HG02623 (cell line): ENCODE results near the gene GDPD3.

Source experiments
- ATAC-seq: cut with Tn5 transposase; IDR thresholded peaks from one replicate; pipeline ENCODE4 v1.9.1; 2021; ENCODE audit warnings: moderate library complexity; ENCODE audit not compliant: unreplicated experiment

Gene GDPD3

GRCh38 chr16:30082545-30083090, 30.7 kb downstream of the GDPD3 start:
- ATAC-seq = no peak

- ATAC-seq = no peak
Observed at GRCh38 chr16:30079480-30079879, 33.9 kb downstream of the GDPD3 start.

GRCh38 chr16:30078744-30079143, 34.6 kb downstream of the GDPD3 start:
- ATAC-seq = no peak

GRCh38 chr16:30077656-30078055, 35.7 kb downstream of the GDPD3 start:
- no peak for ATAC-seq

GRCh38 chr16:30076276-30076791, 37.0 kb downstream of the GDPD3 start:
- ATAC-seq = no peak

GRCh38 chr16:30075503-30076275, 37.6 kb downstream of the GDPD3 start, which contains the start of gene PPP4C:
TSS of gene PPP4C (plus strand) at chr16:30075994. CDS start at chr16:30076378, 384 bp downstream.
- peak; percentile 59 for ATAC-seq

GRCh38 chr16:30070490-30070889, 42.8 kb downstream of the GDPD3 start:
- ATAC-seq = no peak

GRCh38 chr16:30069611-30070462, 43.5 kb downstream of the GDPD3 start:
- no peak for ATAC-seq

- ATAC-seq = no peak
Observed at GRCh38 chr16:30068750-30069610, 44.4 kb downstream of the GDPD3 start.

GRCh38 chr16:30068333-30068732, 45.0 kb downstream of the GDPD3 start:
- ATAC-seq = no peak

GRCh38 chr16:30067584-30067916, 45.8 kb downstream of the GDPD3 start:
- no peak for ATAC-seq

- ATAC-seq = no peak
Observed at GRCh38 chr16:30066761-30067583, 46.4 kb downstream of the GDPD3 start.

GRCh38 chr16:30065943-30066760, 47.2 kb downstream of the GDPD3 start:
- ATAC-seq = peak; percentile 1

- ATAC-seq = peak; percentile 73
Observed at GRCh38 chr16:30065102-30065942, 48.0 kb downstream of the GDPD3 start, which contains the start of gene ALDOA. TSS of gene ALDOA (plus strand) at chr16:30065760. CDS start at chr16:30066898, 1,138 bp downstream.

- no peak for ATAC-seq
Observed at GRCh38 chr16:30064729-30065101, 48.6 kb downstream of the GDPD3 start.

GRCh38 chr16:30063893-30064728, 49.2 kb downstream of the GDPD3 start:
- no peak for ATAC-seq

- no peak for ATAC-seq
Observed at GRCh38 chr16:30063278-30063892, 50.0 kb downstream of the GDPD3 start.
